COLO829 (cell line): ENCODE results near the gene WFDC10B.
"Not testable (repeated sequence)": the region's sequence is repeated elsewhere in the genome, so short reads cannot be mapped to it uniquely, and the experiment has no call there.

Experiments
- DNase-seq: peaks from one replicate; pipeline ENCODE4 v3.0.0; 2012; ENCODE audit warnings: low spot score

The WFDC10B gene

GRCh38 chr20:45647441-45648050, 57.3 kb downstream of the WFDC10B start:
- DNase-seq, result no peak

- DNase-seq, result no peak
Measured at GRCh38 chr20:45646875-45647274, 57.9 kb downstream of the WFDC10B start.

- not testable (repeated sequence) for DNase-seq
Measured at GRCh38 chr20:45645869-45646268, 59.0 kb downstream of the WFDC10B start.

GRCh38 chr20:45641076-45641475, 63.7 kb downstream of the WFDC10B start:
- not testable (repeated sequence) for DNase-seq

- no peak for DNase-seq
Measured at GRCh38 chr20:45639687-45640086, 65.1 kb downstream of the WFDC10B start.

- DNase-seq, result no peak
Measured at GRCh38 chr20:45636513-45636912, 68.3 kb downstream of the WFDC10B start.
